Liver (tissue), 9 donors: ENCODE measurements around the gene NTHL1. TPM values are rescaled to one million over a fixed set of nuclear protein-coding genes. Genes with fewer than 3 reads are reported as not detected.

Experiments used
- DNase-seq: peaks from one replicate; pipeline ENCODE4 v3.0.0-alpha.2; 2017; ENCODE audit warnings: low spot score
- H3K27ac ChIP-seq, 2 donors: one replicate each; pipeline ENCODE4 v1.7.0; 2013; ENCODE audit warnings: inconsistent platforms in 2 of 2, low read length in 2 of 2, control low read depth in 1 of 2, low read depth in 1 of 2, mild to moderate bottlenecking in 1 of 2
- H3K27me3 ChIP-seq, 4 donors: one replicate each; pipeline versions ENCODE4 v1.6.1 to v1.7.0; 2013; ENCODE audit warnings: low read length in 3 of 4, inconsistent platforms in 1 of 4, mild to moderate bottlenecking in 1 of 4, moderate library complexity in 1 of 4; ENCODE audit not compliant: control insufficient read depth in 4 of 4, insufficient read depth in 4 of 4
- H3K36me3 ChIP-seq, 4 donors: one replicate each; pipeline versions ENCODE4 v1.6.1 to v1.7.0; 2013; ENCODE audit warnings: low read length in 3 of 4, mild to moderate bottlenecking in 3 of 4, low read depth in 1 of 4, moderate library complexity in 1 of 4; ENCODE audit not compliant: control insufficient read depth in 4 of 4, insufficient read depth in 3 of 4
- H3K4me1 ChIP-seq, 4 donors: one replicate each; pipeline versions ENCODE4 v1.6.1 to v1.7.0; 2013; ENCODE audit warnings: low read length in 3 of 4, mild to moderate bottlenecking in 3 of 4, moderate library complexity in 1 of 4; ENCODE audit not compliant: control insufficient read depth in 4 of 4, insufficient read depth in 4 of 4
- H3K4me3 ChIP-seq, 3 donors: one replicate each; pipeline versions ENCODE4 v1.6.1 to v1.7.0; 2013; ENCODE audit warnings: low read length in 3 of 3, control low read depth in 1 of 3, low read depth in 1 of 3, mild to moderate bottlenecking in 1 of 3
- H3K9ac ChIP-seq, 2 donors: one replicate each; pipeline ENCODE4 v1.7.0; 2013; ENCODE audit warnings: low read length in 2 of 2, mild to moderate bottlenecking in 2 of 2, moderate library complexity in 2 of 2, control low read depth in 1 of 2, low read depth in 1 of 2
- H3K9me3 ChIP-seq, 4 donors: one replicate each; pipeline versions ENCODE4 v1.6.1 to v1.7.0; 2013; ENCODE audit warnings: low read length in 3 of 4; ENCODE audit not compliant: control insufficient read depth in 4 of 4
- EGR1 ChIP-seq, 2 donors: IDR thresholded peaks; 2 replicates each; pipeline ENCODE4 v1.6.1; 2016 to 2018; ENCODE audit warnings: antibody characterized with exemption in 2 of 2, low read depth in 2 of 2
- FOXA2 ChIP-seq: IDR thresholded peaks from 2 replicates; pipeline ENCODE4 v1.6.1; 2016; ENCODE audit warnings: antibody characterized with exemption
- HNF4A ChIP-seq, 2 donors: conservative IDR thresholded peaks; 2 replicates each; pipeline ENCODE4 v1.6.1; 2016; ENCODE audit warnings: antibody characterized with exemption in 2 of 2, mild to moderate bottlenecking in 2 of 2
- HNF4G ChIP-seq: IDR thresholded peaks from 2 replicates; pipeline ENCODE4 v1.6.1; 2016; ENCODE audit warnings: antibody characterized with exemption
- JUND ChIP-seq, 2 donors: IDR thresholded peaks; 2 replicates each; pipeline ENCODE4 v1.6.1; 2016; ENCODE audit warnings: antibody characterized with exemption in 2 of 2
- NR2F2 ChIP-seq: IDR thresholded peaks from 2 replicates; pipeline ENCODE4 v1.6.1; 2016; ENCODE audit warnings: antibody characterized with exemption
- RAD21 ChIP-seq, 2 donors: IDR thresholded peaks; 2 replicates each; pipeline ENCODE4 v1.6.1; 2016; ENCODE audit warnings: antibody characterized with exemption in 2 of 2, mild to moderate bottlenecking in 2 of 2
- SP1 ChIP-seq: IDR thresholded peaks from 2 replicates; pipeline ENCODE4 v1.6.1; 2018; ENCODE audit warnings: antibody characterized with exemption, mild to moderate bottlenecking
- TAF1 ChIP-seq: conservative IDR thresholded peaks from 2 replicates; pipeline ENCODE4 v1.6.1; 2016; ENCODE audit warnings: antibody characterized with exemption, mild to moderate bottlenecking
- YY1 ChIP-seq: IDR thresholded peaks from 2 replicates; pipeline ENCODE4 v1.6.1; 2016; ENCODE audit warnings: antibody characterized with exemption, mild to moderate bottlenecking
- WGBS: extraction: QIAGEN DNeasy Blood & Tissue Kit; methylation state at CpG from one replicate; pipeline ENCODE4 v1.1.7; 2013; 5-methylcytosine and 5-hydroxymethylcytosine counted together
- polyA plus RNA-seq, 2 donors: library from polyadenylated mRNA; stranded (reverse) in 1 of 2; unstranded in 1 of 2; fragments of 200-250 nt in 1 of 2; fragments of >200 nt in 1 of 2; fragmentation: Nextera tagmentation in 1 of 2; extraction: Ambion mirVana in 1 of 2; gene quantifications; one replicate each; pipeline versions ENCODE4 v1.2.1 to v1.2.3, GENCODE V29; 2013 to 2015
- total RNA-seq, 2 donors: library from RNA; depleted of rRNA; stranded (reverse); fragments of >200 nt; gene quantifications; one replicate each; pipeline ENCODE4 v1.2.3, GENCODE V29; 2014
- TF ChIP-seq, protein P1 (sequence below): IDR thresholded peaks from 2 replicates; pipeline ENCODE4 v1.6.1; 2016; ENCODE audit warnings: antibody characterized with exemption
- TF ChIP-seq, protein P2 (sequence below): IDR thresholded peaks from 2 replicates; pipeline ENCODE4 v1.6.1; 2016; ENCODE audit warnings: antibody characterized with exemption
- TF ChIP-seq, protein P3 (sequence below): IDR thresholded peaks from 2 replicates; pipeline ENCODE4 v1.6.1; 2016; ENCODE audit warnings: antibody characterized with exemption, mild to moderate bottlenecking
- TF ChIP-seq, protein P4 (sequence below): IDR thresholded peaks from 2 replicates; pipeline ENCODE4 v1.6.1; 2016; ENCODE audit warnings: antibody characterized with exemption
- TF ChIP-seq, protein P5 (sequence below): fragments of 150-350 bp; IDR thresholded peaks from 2 replicates; pipeline ENCODE4 v1.5.1; 2017; ENCODE audit warnings: improper control_type of control experiment, low read depth, low read length; ENCODE audit not compliant: missing input control
- donor health status: healthy.
- donor health status: healthy.
- donor health status: healthy.
- donor health status: healthy.
- donor health status: healthy.

Gene NTHL1
- total and polyA plus RNA-seq, 4 donors, result 10.4 to 166 (median 19.1) TPM

DNA sequence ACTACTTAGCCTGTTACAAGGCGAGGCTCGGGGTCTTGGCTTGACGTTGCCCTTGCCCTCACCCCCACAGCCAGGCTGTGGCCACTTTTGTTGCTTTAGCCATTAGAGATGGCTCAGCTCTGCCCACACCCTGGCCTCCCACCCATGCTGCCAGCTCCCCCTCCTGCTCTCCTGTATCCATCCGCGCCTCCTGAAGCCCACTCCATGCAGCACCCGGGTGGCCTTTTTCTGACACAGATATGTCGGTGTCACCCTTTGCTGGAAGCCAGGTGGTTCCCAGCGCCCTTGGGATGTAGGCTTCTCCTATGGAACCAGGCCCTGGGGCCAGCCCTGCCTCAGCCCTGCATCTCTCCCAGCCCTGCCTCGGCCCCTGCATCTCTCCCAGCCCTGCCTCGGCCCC is 9.8 kb upstream of the NTHL1 start:
- WGBS, result 92% methylated on average over 10 of the region's 10 CpGs
- H3K9ac ChIP-seq, result no peak overlapping the region
- no peak for TF ChIP-seq SP1
- TF ChIP-seq NR2F2, result no peak
- TF ChIP-seq YY1, result no peak
- no peak for TF ChIP-seq FOXA2
- TF ChIP-seq, protein P1, sequence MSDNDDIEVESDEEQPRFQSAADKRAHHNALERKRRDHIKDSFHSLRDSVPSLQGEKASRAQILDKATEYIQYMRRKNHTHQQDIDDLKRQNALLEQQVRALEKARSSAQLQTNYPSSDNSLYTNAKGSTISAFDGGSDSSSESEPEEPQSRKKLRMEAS, result no peak
- TF ChIP-seq, protein P2, sequence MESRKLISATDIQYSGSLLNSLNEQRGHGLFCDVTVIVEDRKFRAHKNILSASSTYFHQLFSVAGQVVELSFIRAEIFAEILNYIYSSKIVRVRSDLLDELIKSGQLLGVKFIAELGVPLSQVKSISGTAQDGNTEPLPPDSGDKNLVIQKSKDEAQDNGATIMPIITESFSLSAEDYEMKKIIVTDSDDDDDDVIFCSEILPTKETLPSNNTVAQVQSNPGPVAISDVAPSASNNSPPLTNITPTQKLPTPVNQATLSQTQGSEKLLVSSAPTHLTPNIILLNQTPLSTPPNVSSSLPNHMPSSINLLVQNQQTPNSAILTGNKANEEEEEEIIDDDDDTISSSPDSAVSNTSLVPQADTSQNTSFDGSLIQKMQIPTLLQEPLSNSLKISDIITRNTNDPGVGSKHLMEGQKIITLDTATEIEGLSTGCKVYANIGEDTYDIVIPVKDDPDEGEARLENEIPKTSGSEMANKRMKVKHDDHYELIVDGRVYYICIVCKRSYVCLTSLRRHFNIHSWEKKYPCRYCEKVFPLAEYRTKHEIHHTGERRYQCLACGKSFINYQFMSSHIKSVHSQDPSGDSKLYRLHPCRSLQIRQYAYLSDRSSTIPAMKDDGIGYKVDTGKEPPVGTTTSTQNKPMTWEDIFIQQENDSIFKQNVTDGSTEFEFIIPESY, result no peak
- no peak for TF ChIP-seq EGR1 (IDR thresholded peaks at IDR 0.05; ENCODE audit: low read depth in 2 of 2)
- TF ChIP-seq JUND (IDR thresholded peaks at IDR 0.05), result no peak
- TF ChIP-seq HNF4G, result no peak
- TF ChIP-seq, protein P3, sequence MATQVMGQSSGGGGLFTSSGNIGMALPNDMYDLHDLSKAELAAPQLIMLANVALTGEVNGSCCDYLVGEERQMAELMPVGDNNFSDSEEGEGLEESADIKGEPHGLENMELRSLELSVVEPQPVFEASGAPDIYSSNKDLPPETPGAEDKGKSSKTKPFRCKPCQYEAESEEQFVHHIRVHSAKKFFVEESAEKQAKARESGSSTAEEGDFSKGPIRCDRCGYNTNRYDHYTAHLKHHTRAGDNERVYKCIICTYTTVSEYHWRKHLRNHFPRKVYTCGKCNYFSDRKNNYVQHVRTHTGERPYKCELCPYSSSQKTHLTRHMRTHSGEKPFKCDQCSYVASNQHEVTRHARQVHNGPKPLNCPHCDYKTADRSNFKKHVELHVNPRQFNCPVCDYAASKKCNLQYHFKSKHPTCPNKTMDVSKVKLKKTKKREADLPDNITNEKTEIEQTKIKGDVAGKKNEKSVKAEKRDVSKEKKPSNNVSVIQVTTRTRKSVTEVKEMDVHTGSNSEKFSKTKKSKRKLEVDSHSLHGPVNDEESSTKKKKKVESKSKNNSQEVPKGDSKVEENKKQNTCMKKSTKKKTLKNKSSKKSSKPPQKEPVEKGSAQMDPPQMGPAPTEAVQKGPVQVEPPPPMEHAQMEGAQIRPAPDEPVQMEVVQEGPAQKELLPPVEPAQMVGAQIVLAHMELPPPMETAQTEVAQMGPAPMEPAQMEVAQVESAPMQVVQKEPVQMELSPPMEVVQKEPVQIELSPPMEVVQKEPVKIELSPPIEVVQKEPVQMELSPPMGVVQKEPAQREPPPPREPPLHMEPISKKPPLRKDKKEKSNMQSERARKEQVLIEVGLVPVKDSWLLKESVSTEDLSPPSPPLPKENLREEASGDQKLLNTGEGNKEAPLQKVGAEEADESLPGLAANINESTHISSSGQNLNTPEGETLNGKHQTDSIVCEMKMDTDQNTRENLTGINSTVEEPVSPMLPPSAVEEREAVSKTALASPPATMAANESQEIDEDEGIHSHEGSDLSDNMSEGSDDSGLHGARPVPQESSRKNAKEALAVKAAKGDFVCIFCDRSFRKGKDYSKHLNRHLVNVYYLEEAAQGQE, result no peak
- no peak for TF ChIP-seq HNF4A (conservative IDR thresholded peaks at IDR 0.05)
- no peak for TF ChIP-seq RAD21 (IDR thresholded peaks at IDR 0.05)
- TF ChIP-seq, protein P4, sequence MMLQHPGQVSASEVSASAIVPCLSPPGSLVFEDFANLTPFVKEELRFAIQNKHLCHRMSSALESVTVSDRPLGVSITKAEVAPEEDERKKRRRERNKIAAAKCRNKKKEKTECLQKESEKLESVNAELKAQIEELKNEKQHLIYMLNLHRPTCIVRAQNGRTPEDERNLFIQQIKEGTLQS, result no peak
- no peak for TF ChIP-seq TAF1
- TF ChIP-seq, protein P5, sequence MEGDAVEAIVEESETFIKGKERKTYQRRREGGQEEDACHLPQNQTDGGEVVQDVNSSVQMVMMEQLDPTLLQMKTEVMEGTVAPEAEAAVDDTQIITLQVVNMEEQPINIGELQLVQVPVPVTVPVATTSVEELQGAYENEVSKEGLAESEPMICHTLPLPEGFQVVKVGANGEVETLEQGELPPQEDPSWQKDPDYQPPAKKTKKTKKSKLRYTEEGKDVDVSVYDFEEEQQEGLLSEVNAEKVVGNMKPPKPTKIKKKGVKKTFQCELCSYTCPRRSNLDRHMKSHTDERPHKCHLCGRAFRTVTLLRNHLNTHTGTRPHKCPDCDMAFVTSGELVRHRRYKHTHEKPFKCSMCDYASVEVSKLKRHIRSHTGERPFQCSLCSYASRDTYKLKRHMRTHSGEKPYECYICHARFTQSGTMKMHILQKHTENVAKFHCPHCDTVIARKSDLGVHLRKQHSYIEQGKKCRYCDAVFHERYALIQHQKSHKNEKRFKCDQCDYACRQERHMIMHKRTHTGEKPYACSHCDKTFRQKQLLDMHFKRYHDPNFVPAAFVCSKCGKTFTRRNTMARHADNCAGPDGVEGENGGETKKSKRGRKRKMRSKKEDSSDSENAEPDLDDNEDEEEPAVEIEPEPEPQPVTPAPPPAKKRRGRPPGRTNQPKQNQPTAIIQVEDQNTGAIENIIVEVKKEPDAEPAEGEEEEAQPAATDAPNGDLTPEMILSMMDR, result no peak
- H3K27me3 ChIP-seq, result no peaks in the 10 kb centered on the region
- peaks cover 0 to 4% (median 3%) of the 10 kb centered on the region in 4 donors for H3K4me1 ChIP-seq
- H3K36me3 ChIP-seq, result peaks cover 6 to 53% (median 18%) of the 10 kb centered on the region in 4 donors
- no peaks in the 10 kb centered on the region for H3K9me3 ChIP-seq
- no peak for DNase-seq
- H3K4me3 ChIP-seq, result no peak overlapping the region
- H3K27ac ChIP-seq, result no peak overlapping the region
